SK-N-SH treated with all-trans-retinoic acid at 6 μM for 48 hours (cell line): Measurements from ENCODE around the gene OR5J2.

Experiments
- ATAC-seq: fragments of 200-7000 bp; cut with Tn5 transposase; 3 replicates; pipeline ENCODE4 v1.9.1; 2020; ENCODE audit warnings: mild to moderate bottlenecking, moderate library complexity
- ARNTL ChIP-seq: fragments of 450-650 bp; formaldehyde crosslinking; IDR thresholded peaks from 2 replicates; pipeline ENCODE4 v1.5.0; 2020; ENCODE audit warnings: low read depth, mild to moderate bottlenecking, moderate library complexity, borderline replicate concordance
- CSDC2 ChIP-seq: fragments of 250-450 bp; sonication (Bioruptor Pico); IDR thresholded peaks from 2 replicates; pipeline ENCODE4 v1.5.0; 2020; ENCODE audit warnings: mild to moderate bottlenecking, moderate library complexity
- ESRRG ChIP-seq: fragments of 250-450 bp; sonication (Bioruptor Pico); IDR thresholded peaks from 2 replicates; pipeline ENCODE4 v1.6.1; 2021; ENCODE audit warnings: mild to moderate bottlenecking
- GLIS3 ChIP-seq: fragments of 250-450 bp; sonication (Bioruptor Pico); IDR thresholded peaks from 2 replicates; pipeline ENCODE4 v1.5.0; 2020; ENCODE audit warnings: mild to moderate bottlenecking, moderate library complexity
- ISL1 ChIP-seq: fragments of 250-450 bp; sonication (Bioruptor Pico); IDR thresholded peaks from 2 replicates; pipeline ENCODE4 v2.1.2; 2022; ENCODE audit warnings: mild to moderate bottlenecking, moderate library complexity
- OSR1 ChIP-seq: fragments of 250-450 bp; sonication (Bioruptor Pico); IDR thresholded peaks from 2 replicates; pipeline ENCODE4 v1.8.0; 2022; ENCODE audit warnings: moderate library complexity, mild to moderate bottlenecking, inconsistent platforms
- PPARA ChIP-seq: fragments of 250-450 bp; sonication (Bioruptor Pico); IDR thresholded peaks from 2 replicates; pipeline ENCODE4 v1.5.0; 2020; ENCODE audit warnings: mild to moderate bottlenecking, borderline replicate concordance
- RARB ChIP-seq: fragments of 250-450 bp; sonication (Bioruptor Pico); IDR thresholded peaks from 2 replicates; pipeline ENCODE4 v1.8.0; 2021; ENCODE audit warnings: mild to moderate bottlenecking, moderate library complexity
- SNAI2 ChIP-seq: fragments of 250-450 bp; sonication (Bioruptor Pico); IDR thresholded peaks from 2 replicates; pipeline ENCODE4 v1.5.0; 2020; ENCODE audit warnings: mild to moderate bottlenecking, moderate library complexity
- TCF4 ChIP-seq: fragments of 250-450 bp; sonication (Bioruptor Pico); IDR thresholded peaks from 2 replicates; pipeline ENCODE4 v1.8.0; 2021; ENCODE audit warnings: mild to moderate bottlenecking, moderate library complexity, borderline replicate concordance
- TOX ChIP-seq: fragments of 250-450 bp; sonication (Bioruptor Pico); IDR thresholded peaks from 2 replicates; pipeline ENCODE4 v1.8.0; 2021; ENCODE audit warnings: mild to moderate bottlenecking, moderate library complexity, borderline replicate concordance
- ZC3H10 ChIP-seq: fragments of 250-450 bp; sonication (Bioruptor Pico); IDR thresholded peaks from 2 replicates; pipeline ENCODE4 v1.5.1; 2021; ENCODE audit warnings: mild to moderate bottlenecking, moderate library complexity
- ZFP3 ChIP-seq: fragments of 250-450 bp; sonication (Bioruptor Pico); IDR thresholded peaks from 2 replicates; pipeline ENCODE4 v1.5.0; 2020; ENCODE audit warnings: mild to moderate bottlenecking, moderate library complexity
- ZFP30 ChIP-seq: fragments of 450-650 bp; formaldehyde crosslinking; IDR thresholded peaks from 2 replicates; pipeline ENCODE4 v1.5.0; 2022; ENCODE audit warnings: mild to moderate bottlenecking, moderate library complexity
- ZNF565 ChIP-seq: fragments of 450-650 bp; formaldehyde crosslinking; conservative IDR thresholded peaks from 2 replicates; pipeline ENCODE4 v1.5.0; 2020; ENCODE audit warnings: low read depth, mild to moderate bottlenecking, moderate library complexity
- ZNF70 ChIP-seq: fragments of 450-650 bp; formaldehyde crosslinking; IDR thresholded peaks from 2 replicates; pipeline ENCODE4 v1.5.0; 2020; ENCODE audit warnings: mild to moderate bottlenecking, moderate library complexity
- ZNF8 ChIP-seq: fragments of 450-650 bp; formaldehyde crosslinking; IDR thresholded peaks from 2 replicates; pipeline ENCODE4 v1.5.0; 2020; ENCODE audit warnings: mild to moderate bottlenecking, moderate library complexity
- TF ChIP-seq, protein P1 (sequence below): fragments of 250-450 bp; sonication (Bioruptor Pico); IDR thresholded peaks from 2 replicates; pipeline ENCODE4 v1.5.0; 2020; ENCODE audit warnings: mild to moderate bottlenecking, moderate library complexity
- TF ChIP-seq, protein P2 (sequence below): fragments of 250-450 bp; sonication (Bioruptor Pico); IDR thresholded peaks from 2 replicates; pipeline ENCODE4 v1.5.1; 2020; ENCODE audit warnings: low read depth, mild to moderate bottlenecking, moderate library complexity
- TF ChIP-seq, protein P3 (sequence below): fragments of 250-450 bp; sonication (Bioruptor Pico); IDR thresholded peaks from 2 replicates; pipeline ENCODE4 v1.5.1; 2021; ENCODE audit warnings: mild to moderate bottlenecking, moderate library complexity
- TF ChIP-seq, protein P4 (sequence below): fragments of 250-450 bp; sonication (Bioruptor Pico); IDR thresholded peaks from 2 replicates; pipeline ENCODE4 v1.8.0; 2021; ENCODE audit warnings: low read depth, mild to moderate bottlenecking, moderate library complexity, borderline replicate concordance
- TF ChIP-seq, protein P5 (sequence below): fragments of 250-450 bp; sonication (Bioruptor Pico); IDR thresholded peaks from 2 replicates; pipeline ENCODE4 v1.8.0; 2020; ENCODE audit warnings: mild to moderate bottlenecking, moderate library complexity, borderline replicate concordance

OR5J2 gene

DNA sequence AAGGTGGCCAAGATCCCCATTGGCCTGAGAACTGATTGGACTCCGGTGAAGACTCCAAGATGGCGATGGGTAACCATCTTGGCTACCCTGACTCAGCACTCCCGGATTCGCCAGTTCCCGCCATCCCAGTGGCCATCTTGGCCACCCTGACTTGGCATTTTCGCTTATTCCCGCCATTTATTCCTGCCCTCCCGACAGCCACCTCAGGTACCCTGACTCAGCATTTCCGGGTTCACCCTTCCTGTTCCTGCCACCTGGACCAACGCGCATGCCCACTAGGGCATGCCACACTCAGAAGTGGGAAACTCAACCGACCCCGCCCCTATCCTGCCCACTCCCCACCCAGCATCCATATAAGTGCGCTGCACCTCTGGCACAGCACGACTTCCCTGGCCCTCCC, 24.1 kb upstream of the OR5J2 start:
- no peak for ATAC-seq
- TF ChIP-seq, protein P1, sequence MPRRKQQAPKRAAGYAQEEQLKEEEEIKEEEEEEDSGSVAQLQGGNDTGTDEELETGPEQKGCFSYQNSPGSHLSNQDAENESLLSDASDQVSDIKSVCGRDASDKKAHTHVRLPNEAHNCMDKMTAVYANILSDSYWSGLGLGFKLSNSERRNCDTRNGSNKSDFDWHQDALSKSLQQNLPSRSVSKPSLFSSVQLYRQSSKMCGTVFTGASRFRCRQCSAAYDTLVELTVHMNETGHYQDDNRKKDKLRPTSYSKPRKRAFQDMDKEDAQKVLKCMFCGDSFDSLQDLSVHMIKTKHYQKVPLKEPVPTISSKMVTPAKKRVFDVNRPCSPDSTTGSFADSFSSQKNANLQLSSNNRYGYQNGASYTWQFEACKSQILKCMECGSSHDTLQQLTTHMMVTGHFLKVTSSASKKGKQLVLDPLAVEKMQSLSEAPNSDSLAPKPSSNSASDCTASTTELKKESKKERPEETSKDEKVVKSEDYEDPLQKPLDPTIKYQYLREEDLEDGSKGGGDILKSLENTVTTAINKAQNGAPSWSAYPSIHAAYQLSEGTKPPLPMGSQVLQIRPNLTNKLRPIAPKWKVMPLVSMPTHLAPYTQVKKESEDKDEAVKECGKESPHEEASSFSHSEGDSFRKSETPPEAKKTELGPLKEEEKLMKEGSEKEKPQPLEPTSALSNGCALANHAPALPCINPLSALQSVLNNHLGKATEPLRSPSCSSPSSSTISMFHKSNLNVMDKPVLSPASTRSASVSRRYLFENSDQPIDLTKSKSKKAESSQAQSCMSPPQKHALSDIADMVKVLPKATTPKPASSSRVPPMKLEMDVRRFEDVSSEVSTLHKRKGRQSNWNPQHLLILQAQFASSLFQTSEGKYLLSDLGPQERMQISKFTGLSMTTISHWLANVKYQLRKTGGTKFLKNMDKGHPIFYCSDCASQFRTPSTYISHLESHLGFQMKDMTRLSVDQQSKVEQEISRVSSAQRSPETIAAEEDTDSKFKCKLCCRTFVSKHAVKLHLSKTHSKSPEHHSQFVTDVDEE (CRISPR knock-in tag), result no peak
- TF ChIP-seq ZFP30 (CRISPR knock-in tag) (no peak), ZNF70 (CRISPR knock-in tag) (no peak), OSR1 (CRISPR knock-in tag) (no peak), RARB (CRISPR knock-in tag) (no peak), ZFP3 (CRISPR knock-in tag) (no peak), GLIS3 (CRISPR knock-in tag) (no peak), TOX (CRISPR knock-in tag) (no peak), ZNF565 (no peak), SNAI2 (CRISPR knock-in tag) (no peak), TCF4 (no peak), CSDC2 (no peak), PPARA (CRISPR knock-in tag) (no peak), ISL1 (no peak), ZNF8 (CRISPR knock-in tag) (no peak), ESRRG (CRISPR knock-in tag) (no peak)
- TF ChIP-seq, protein P2, sequence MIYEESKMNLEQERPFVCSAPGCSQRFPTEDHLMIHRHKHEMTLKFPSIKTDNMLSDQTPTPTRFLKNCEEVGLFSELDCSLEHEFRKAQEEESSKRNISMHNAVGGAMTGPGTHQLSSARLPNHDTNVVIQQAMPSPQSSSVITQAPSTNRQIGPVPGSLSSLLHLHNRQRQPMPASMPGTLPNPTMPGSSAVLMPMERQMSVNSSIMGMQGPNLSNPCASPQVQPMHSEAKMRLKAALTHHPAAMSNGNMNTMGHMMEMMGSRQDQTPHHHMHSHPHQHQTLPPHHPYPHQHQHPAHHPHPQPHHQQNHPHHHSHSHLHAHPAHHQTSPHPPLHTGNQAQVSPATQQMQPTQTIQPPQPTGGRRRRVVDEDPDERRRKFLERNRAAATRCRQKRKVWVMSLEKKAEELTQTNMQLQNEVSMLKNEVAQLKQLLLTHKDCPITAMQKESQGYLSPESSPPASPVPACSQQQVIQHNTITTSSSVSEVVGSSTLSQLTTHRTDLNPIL (CRISPR knock-in tag), result no peak
- TF ChIP-seq, protein P3, sequence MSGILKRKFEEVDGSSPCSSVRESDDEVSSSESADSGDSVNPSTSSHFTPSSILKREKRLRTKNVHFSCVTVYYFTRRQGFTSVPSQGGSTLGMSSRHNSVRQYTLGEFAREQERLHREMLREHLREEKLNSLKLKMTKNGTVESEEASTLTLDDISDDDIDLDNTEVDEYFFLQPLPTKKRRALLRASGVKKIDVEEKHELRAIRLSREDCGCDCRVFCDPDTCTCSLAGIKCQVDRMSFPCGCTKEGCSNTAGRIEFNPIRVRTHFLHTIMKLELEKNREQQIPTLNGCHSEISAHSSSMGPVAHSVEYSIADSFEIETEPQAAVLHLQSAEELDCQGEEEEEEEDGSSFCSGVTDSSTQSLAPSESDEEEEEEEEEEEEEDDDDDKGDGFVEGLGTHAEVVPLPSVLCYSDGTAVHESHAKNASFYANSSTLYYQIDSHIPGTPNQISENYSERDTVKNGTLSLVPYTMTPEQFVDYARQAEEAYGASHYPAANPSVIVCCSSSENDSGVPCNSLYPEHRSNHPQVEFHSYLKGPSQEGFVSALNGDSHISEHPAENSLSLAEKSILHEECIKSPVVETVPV (CRISPR knock-in tag), result no peak
- TF ChIP-seq, protein P4, sequence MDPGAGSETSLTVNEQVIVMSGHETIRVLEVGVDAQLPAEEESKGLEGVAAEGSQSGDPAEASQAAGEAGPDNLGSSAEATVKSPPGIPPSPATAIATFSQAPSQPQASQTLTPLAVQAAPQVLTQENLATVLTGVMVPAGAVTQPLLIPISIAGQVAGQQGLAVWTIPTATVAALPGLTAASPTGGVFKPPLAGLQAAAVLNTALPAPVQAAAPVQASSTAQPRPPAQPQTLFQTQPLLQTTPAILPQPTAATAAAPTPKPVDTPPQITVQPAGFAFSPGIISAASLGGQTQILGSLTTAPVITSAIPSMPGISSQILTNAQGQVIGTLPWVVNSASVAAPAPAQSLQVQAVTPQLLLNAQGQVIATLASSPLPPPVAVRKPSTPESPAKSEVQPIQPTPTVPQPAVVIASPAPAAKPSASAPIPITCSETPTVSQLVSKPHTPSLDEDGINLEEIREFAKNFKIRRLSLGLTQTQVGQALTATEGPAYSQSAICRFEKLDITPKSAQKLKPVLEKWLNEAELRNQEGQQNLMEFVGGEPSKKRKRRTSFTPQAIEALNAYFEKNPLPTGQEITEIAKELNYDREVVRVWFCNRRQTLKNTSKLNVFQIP, result no peak

DNA sequence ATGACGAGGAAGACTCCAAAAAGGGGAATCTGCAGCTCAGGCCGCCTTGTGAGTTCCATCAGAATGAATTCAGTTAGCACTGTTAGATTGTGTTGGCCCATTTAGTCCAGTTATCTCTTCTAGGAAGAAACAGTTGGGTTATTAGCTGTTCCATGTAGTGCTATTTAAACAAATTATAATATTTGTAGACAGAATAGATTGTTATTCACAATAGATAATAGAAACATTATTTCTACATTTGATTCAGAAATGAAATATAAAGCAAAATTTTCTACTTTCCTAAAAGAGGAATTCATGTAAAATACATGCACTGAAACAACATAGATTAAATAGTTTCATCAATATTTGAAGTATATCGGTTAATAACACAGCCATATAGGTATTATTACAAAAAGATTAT, 16.2 kb upstream of the OR5J2 start, which contains the start of gene OR8K5:
OR8K5 (minus strand) TSS at position 101 of the 400 bp plus-strand sequence; CDS start at position 101, 0 bp downstream.
- TF ChIP-seq SNAI2 (CRISPR knock-in tag) (no peak), ZNF8 (CRISPR knock-in tag) (no peak), ZC3H10 (CRISPR knock-in tag) (no peak), ZFP30 (CRISPR knock-in tag) (no peak), ZNF565 (no peak), TCF4 (no peak)
- TF ChIP-seq, protein P5, sequence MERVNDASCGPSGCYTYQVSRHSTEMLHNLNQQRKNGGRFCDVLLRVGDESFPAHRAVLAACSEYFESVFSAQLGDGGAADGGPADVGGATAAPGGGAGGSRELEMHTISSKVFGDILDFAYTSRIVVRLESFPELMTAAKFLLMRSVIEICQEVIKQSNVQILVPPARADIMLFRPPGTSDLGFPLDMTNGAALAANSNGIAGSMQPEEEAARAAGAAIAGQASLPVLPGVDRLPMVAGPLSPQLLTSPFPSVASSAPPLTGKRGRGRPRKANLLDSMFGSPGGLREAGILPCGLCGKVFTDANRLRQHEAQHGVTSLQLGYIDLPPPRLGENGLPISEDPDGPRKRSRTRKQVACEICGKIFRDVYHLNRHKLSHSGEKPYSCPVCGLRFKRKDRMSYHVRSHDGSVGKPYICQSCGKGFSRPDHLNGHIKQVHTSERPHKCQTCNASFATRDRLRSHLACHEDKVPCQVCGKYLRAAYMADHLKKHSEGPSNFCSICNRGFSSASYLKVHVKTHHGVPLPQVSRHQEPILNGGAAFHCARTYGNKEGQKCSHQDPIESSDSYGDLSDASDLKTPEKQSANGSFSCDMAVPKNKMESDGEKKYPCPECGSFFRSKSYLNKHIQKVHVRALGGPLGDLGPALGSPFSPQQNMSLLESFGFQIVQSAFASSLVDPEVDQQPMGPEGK, result no peak
- ATAC-seq, result no peak

DNA sequence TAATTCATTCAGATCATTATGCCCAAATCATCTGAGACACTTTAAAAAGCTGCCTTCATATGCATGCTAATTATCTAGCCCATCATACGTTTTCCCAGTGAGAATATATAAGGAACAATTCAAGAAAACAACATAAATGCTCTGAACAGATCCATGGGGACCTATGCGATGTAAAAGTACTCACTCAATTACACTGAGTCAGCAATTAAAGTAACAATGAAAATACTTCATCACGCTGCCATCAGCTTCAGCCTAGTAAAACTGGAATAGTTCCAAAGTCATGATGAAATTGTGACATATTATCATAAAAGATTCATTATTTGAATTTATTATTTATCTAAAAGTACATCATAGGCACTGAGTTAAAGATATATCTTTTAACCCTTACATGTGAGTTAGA, 12.6 kb upstream of the OR5J2 start:
- no peak for TF ChIP-seq ZNF8 (CRISPR knock-in tag)
- no peak for TF ChIP-seq ZFP30 (CRISPR knock-in tag)
- ATAC-seq, result no peak

DNA sequence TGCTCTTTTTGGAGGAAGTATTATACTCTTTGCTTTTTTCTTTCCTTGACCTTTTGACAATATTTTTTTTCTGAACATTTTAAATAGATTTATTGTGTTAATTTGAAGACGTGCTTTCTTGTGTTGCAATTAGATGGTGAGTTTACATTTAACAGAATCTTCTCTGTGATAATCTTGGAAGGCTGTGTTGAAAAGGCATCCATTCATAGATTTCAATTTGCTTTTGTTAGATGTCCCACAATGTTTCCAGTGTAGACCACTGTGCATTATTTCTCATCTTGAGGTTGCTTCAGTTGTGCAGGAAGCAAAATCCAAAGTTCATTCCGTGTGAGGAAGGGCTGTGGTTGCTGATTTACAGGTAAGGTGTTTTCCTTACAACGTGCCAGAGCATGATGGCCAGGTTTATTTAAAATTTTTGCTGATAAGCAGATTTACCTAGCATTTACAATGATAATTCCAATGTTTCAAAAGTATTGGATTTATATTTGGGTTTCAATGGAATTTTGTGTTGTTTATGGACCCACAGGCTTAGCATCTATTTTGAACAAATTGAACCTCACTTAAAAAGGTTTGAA, 4.1 kb upstream of the OR5J2 start:
- TF ChIP-seq ARNTL (CRISPR knock-in tag), result no peak
- no peak for TF ChIP-seq CSDC2
- no peak for TF ChIP-seq ZFP3 (CRISPR knock-in tag)
- no peak for TF ChIP-seq ZNF70 (CRISPR knock-in tag)
- TF ChIP-seq RARB (CRISPR knock-in tag), result no peak
- TF ChIP-seq OSR1 (CRISPR knock-in tag), result no peak
- TF ChIP-seq, protein P5, result no peak
- TF ChIP-seq, protein P3 (CRISPR knock-in tag), result no peak
- no peak for TF ChIP-seq SNAI2 (CRISPR knock-in tag)
- TF ChIP-seq ESRRG (CRISPR knock-in tag), result no peak
- TF ChIP-seq TCF4, result no peak
- no peak for TF ChIP-seq TOX (CRISPR knock-in tag)
- TF ChIP-seq ZNF565, result no peak
- no peak for TF ChIP-seq ZFP30 (CRISPR knock-in tag)
- TF ChIP-seq PPARA (CRISPR knock-in tag), result no peak
- TF ChIP-seq ZC3H10 (CRISPR knock-in tag), result no peak
- TF ChIP-seq, all 23 proteins: peak for 0
- ATAC-seq, result no peak
